Epithelial cell of esophagus (primary cell): ENCODE data around the gene TXLNG.

ENCODE experiments used
- DNase-seq: peaks from one replicate; pipeline ENCODE4 v3.0.0; 2010; ENCODE audit warnings: low read depth
- H3K4me3 ChIP-seq: 2 replicates; pipeline ENCODE4 v1.5.1; 2011; ENCODE audit warnings: mild to moderate bottlenecking, low read length, control low read depth
- CTCF ChIP-seq: IDR thresholded peaks from 2 replicates; pipeline ENCODE4 v1.5.1; 2011; ENCODE audit warnings: low read depth, mild to moderate bottlenecking, low read length, control low read depth, inconsistent platforms; ENCODE audit not compliant: insufficient read depth; ENCODE audit errors: missing control alignments

TXLNG gene

GRCh38 chrX:16786139-16786790 lies at the start of gene TXLNG:
TSS of gene TXLNG (plus strand) at chrX:16786466. CDS start at chrX:16786488, 22 bp downstream.
- peak; percentile 98 for DNase-seq
- peak within 1 kb of the TSS; percentile 76 for H3K4me3 ChIP-seq
- no peak for TF ChIP-seq CTCF

GRCh38 chrX:16737024-16737423 lies 49.2 kb upstream of the TXLNG start:
- no peak for DNase-seq
- no peak overlapping the region for H3K4me3 ChIP-seq
- no peak for TF ChIP-seq CTCF

- DNase-seq, result peak; percentile 58
- no peak overlapping the region for H3K4me3 ChIP-seq
- TF ChIP-seq CTCF, result no peak
Observed at GRCh38 chrX:16739574-16739973, 46.7 kb upstream of the TXLNG start.

- TF ChIP-seq CTCF, result peak; percentile 10
- H3K4me3 ChIP-seq, result no peak overlapping the region
- peak; percentile 78 for DNase-seq
Observed at GRCh38 chrX:16743604-16744325, 42.5 kb upstream of the TXLNG start.

GRCh38 chrX:16745102-16745501 lies 41.2 kb upstream of the TXLNG start:
- no peak overlapping the region for H3K4me3 ChIP-seq
- no peak for TF ChIP-seq CTCF
- no peak for DNase-seq

- no peak for TF ChIP-seq CTCF
- no peak for DNase-seq
Observed at GRCh38 chrX:16745659-16746058, 40.6 kb upstream of the TXLNG start.

More at GRCh38 chrX:16745659-16746058, 40.6 kb upstream of the TXLNG start:
- H3K4me3 ChIP-seq, result no peak overlapping the region
